NCI-H2029 treated with DMSO at 0.1 percent for 48 hours (cell line): ENCODE data around the gene PYY.
"Not testable (repeated sequence)": the region's sequence is repeated elsewhere in the genome, so short reads cannot be mapped to it uniquely, and the experiment has no call there.

Source experiments
- DNase-seq: peaks from one replicate; lab custom pipeline; 2025; lab: John Stamatoyannopoulos, UW

The PYY gene

GRCh38 chr17:43945074-43945829 lies 8.5 kb downstream of the PYY start:
- DNase-seq: no peak

- DNase-seq: no peak
These were observed 11.6 kb downstream of the PYY start, which contains the start of gene PPY for GRCh38 chr17:43942051-43942685. Gene PPY, minus strand, starts transcription at chr17:43942476. Its CDS starts 822 bp downstream, at chr17:43941654.

DNA sequence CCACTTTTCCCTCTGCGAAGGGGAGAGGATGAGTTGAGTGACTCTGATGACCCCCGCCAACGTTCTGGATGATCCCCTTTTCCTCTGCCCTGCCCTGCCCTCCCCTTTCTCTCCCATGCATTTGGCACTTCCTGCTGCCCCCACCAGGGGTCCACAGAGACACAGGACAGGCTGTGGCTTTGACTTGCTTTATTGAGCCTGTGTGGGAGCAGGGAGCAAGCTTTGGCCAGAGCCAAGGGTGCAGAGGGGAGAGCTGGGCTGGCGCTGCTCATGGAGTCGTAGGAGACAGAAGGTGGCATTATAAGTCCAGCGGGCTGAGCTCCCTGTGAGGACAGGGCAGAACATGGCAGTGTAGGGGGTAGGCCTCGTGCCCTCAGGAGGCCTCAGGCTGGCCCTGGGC lies 13.1 kb downstream of the PYY start:
- DNase-seq: no peak

DNA sequence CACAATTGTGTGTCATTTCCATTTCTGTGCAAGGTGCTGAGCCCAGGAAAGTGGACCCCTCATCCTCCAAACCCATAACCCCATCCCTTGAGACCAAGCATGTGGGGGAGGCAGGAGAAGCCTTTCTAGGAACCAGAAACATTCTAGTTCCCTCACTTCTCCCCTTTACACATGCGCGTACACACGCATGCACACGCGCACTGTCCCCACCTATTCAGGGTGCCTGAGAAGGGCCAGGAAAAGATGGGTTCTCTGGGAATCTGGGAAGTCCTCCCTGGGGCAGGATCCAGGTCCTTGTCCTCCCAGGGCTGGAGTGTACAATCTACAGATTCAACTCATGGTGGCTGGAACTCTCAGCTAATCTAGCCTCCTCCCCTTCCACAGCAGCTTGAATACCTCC lies 13.9 kb downstream of the PYY start:
- DNase-seq: no peak

- DNase-seq: not testable (repeated sequence)
These were observed 14.3 kb downstream of the PYY start for GRCh38 chr17:43939452-43939851.

GRCh38 chr17:43938838-43939182 lies 14.9 kb downstream of the PYY start:
- no peak for DNase-seq

DNA sequence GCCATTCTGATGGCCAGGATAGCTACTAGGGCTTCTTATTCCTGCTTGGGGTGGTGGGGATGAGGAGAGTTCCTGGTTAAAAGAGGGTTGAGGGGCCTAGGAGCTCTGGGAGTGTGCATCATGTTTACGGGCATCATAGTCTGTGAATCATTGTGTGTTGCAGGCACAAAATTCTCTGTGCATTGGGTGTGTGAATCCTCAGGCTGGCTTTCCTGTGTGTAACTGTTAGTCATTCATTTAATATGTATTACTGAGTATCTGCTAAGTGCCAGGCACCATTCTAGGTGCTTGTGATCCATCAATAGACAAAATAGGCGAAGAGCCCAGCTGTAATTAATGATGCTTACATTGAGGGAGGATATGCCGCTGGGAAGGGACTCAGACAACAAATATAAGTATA lies 17.3 kb downstream of the PYY start:
- DNase-seq: no peak

DNA sequence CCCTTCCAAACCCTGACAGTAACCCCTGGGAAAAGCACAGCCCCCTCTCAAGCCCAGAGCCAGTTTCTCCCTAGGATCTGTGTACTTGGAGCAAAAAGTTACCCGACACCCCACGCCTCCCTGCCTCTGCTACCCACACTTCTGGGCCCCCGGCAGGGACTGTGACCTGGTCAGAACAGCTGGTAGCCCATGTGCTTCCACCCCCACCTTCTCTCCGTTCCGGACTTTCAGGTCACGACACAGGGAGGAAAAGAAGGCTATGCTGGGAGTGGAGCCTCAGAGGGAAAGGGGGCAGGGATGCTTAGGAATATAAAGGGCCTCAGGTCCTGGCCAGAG lies 17.8 kb downstream of the PYY start:
- DNase-seq: no peak

GRCh38 chr17:43935204-43935925 lies 18.4 kb downstream of the PYY start:
- DNase-seq: no peak

- no peak for DNase-seq
These were observed 20.8 kb downstream of the PYY start for GRCh38 chr17:43932923-43933322.

DNA sequence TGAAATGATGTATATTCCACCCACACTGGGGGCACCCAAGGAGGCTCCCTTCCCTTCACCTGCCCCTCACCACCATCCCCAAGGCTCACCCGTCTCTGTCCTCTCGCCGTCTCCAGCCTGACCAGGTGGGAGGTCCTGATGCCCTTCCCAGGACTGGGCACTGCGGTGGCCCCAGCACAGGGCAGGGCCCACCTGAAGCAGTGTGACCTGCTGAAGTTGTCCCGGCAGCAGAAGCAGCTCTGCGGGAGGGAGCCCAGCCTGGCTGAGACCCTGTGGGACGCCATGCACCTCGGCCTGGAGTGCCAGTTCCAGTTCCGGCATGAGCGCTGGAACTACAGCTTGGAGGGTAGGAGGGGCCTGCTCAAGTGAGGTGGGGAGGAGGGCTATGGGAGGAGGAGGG lies 21.4 kb downstream of the PYY start:
- DNase-seq: no peak

DNA sequence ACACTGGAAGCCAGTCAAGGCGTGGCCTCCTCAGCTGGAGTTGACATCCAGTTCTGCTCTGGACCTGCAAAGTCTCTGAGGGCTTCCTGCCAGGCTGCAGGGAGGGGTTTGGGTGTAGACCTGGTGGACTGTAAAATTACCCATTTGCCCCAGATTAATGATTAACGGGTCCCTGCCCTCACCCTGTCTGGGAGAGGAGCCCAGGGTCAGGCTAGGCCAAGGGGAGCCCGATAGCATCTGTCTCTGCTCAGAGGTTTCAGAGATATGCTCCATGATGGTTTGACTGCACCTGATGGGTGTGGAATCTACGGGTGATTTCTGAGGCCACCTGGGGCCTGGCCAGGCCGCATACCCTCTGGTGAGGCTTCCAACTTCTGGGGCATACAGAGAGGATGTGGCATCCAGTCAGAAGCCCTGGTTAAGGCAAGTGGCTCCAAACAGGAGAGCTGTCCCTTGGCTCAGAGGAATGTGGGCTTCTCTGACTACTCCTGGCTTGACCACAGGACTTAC lies 22.6 kb downstream of the PYY start:
- DNase-seq: no peak

DNA sequence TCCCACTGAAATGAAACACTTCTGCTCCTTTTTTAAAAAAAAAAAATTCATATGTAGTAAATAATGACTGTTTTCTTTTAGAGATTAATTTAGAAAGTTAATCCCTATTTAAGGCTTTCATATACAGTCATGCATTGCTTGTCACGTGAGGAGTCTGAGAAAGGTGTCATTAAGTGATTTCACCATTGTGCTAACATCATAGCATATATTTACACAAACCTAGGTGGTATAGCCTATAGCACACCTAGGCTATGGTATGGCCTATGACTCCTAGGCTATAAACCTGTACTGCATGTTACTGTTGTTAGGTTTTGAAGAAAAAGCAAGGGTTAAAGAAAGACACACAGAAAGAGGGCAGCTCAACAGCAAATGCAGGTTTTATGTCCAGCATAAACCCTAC lies 25.1 kb downstream of the PYY start:
- DNase-seq: no peak

DNA sequence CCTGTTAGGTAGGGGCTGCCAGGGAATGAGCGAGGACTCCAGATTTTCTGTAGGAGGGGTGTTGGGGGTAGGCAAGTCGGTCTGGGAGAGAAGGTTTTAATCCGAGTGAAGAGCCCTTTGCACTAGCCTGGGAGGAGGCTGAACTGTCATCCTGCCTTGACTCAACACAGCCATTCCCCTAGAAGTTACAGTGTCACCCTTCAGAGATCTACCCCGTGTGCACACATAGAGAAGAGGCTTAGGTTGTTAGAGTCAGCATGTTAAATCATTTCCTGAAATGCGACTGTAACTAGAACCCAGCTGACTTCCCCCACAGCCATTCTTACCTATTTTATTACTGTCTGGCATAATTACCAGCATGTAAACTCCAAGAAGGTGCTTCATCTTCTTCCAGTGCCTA lies 25.8 kb downstream of the PYY start:
- DNase-seq: not testable (repeated sequence)

DNA sequence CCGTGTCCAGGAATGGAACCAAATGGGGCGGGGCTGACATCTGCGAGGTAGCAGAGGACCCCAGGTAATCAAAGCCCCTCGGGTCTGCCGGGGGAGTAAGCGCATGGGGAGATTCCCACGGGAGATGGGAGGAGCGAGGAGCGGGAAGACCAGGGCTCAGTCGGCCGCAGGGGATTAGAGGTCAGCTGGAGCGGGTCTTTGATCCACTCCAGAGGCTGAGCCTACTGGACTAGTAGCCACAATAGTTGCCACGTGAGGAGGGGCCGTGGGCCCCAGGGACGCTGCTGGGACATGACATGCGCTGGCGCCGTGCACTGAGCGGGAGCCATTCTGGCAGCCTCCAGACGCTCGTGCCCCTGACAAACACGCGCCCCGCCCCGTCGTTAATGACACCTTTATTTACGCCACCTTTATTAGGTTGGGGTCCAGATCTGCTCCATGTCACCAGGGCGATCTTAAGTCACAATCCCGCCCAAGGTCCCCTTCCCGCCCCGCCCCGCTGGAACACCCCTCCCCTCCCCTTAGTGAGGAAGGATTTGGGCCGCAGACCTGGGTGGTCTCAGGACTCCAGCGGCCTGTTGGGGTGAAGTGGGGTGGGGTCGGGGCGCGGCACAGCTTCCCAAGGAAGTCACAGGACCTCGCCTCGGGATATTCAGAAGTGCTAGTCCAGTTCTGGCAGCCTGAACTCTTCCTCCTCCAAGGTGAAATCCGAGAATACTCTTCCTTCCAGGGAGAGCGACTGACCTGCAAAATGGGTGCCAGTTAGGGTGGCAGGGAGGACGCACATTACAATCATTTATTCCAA lies 26.5 kb downstream of the PYY start:
- no peak for DNase-seq

DNA sequence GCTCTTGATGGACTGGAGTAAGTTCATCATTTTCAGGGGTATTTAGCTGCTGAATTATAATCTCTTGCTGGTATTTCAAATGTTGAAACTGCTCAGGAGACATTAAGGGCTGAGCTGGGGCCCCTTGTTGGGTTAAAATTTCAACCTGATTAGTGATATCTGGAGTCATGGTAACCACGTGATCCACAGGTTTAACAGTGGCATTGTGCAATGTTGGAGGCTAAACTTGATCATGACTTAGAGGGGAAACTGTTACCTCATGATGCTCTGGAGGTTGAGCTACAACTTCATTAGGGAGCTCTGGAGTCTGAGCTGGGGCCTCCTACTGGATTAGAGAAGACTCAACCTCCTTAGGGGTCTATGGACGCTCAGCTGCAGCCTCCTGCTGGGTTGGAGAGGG lies 29.2 kb downstream of the PYY start:
- no peak for DNase-seq

DNA sequence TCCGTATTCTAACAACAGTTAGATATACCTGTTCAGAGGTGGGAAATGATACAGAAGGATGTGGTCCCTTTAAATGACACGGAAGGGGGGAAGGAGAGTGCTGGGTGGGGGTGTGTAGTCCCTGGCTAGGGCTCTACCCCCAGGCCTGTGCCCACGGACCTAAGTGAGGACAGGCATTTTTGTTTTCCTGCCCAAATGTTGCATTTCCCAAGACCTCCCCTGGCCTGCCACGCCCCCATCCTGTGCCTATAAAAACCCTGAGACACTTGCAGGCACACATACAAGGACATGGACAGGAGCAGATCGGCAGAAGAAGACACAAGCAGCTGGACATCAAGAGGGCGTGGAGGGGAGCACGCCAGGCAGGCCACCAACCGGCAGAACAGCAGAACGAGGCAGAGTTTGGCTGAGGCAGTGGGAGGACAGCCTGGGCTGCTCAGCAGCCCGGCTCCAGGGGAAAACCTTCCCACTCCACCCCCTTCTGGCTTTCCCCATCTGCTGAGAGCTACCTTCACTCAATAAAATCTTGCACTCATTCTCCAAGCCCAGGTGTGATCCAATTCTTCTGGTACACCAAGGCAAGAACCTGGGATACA lies 33.1 kb downstream of the PYY start:
- DNase-seq: no peak

DNA sequence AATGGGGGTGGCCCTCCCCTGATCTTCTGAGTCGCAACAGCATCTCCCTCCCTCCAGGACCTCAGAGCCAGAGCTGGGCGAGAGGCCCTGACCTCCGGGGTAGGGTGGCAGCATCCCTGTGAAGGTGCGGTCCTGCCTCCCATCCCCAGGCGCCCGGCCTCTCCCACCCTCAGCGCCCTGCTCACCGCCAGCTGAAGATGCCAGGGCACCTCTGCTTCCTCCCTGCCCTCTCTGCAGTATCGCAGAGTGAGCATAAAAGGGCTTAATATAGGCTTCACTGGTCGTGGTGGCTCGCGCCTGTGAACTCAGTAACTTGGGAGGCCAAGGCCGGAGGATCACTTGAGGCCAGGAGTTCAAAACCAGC lies 35.7 kb downstream of the PYY start:
- no peak for DNase-seq

DNA sequence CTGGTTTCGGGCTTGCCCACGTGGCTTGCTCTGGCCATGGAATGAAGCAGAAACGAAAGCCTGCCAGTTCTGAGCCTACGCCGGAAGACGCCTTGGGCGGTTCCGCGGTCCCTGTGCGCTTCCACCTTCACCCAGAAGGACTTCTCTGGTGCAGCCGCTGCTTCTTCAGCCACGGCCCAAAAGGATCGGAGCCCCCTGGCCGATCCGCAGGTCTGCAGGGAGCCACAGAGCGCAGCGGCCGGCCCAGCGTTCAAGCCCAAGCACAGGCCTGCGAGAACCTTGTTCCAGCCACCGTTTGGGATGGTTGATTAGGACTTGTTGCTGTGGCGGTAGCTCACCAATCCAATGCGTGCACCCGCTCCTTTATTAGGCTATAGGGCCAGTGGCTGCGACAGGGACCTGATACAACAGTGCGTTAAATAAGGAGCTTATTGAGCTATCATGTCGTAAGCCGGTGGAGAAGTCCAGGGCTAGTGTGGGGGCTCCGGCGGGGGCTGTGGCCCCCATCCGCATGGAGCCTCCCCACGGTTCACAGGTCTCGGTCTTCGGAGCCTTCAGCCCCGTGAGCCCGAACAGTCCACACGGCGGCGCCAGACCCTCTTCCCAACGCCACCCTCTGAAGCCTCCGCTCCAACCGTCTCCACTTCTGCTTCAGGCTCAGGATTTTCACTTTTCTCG lies 36.3 kb downstream of the PYY start:
- DNase-seq: no peak

GRCh38 chr17:43917016-43917347 lies 36.8 kb downstream of the PYY start:
- DNase-seq: no peak

DNA sequence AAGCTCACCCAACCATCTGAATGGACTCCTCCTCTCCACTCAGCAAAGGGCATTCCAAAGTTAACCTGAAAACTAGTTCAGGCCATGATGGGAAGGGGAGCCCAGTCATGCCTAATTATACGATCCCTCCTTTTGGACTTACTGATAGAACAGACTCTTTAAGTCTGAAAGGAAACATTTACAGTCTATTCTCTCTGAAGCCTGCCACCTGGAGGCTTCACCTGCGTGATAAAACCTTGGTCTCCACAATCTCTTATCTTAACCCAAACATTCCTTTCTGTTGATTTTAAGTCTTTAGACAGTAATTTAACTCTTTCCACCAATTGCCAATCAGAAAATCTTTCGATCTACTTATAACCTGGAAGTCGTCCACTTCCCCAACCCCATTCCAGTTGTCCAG lies 37.4 kb downstream of the PYY start:
- DNase-seq: no peak

DNA sequence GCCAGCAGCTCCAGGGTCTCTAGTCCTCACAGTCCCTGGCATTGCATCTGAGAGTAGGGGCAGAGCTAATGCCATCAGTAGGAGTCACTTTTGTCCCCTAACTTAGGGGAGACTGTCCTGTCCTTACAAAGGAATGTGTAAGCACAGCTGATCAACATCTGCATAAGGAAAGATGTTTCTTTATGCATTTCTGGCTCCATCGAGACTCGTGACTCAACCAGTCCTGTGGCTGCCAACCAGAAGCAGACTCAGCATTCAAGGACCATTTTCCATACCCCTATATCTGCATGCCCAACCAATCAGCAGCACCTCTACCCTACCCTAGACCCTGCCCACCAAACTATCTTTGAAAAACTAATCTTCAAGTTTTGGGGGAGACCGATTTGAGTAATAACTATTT lies 38.2 kb downstream of the PYY start:
- no peak for DNase-seq
